Gastrocnemius medialis (tissue), 4 donors: ENCODE results near the gene NOVA1.

Source experiments
- CTCF ChIP-seq, 5 experiments: fragments of 450-650 bp in 3 of 5; fragments of 200-600 bp in 2 of 5; sonication (generic) in 2 of 5; IDR thresholded peaks in 4 of 5; conservative IDR thresholded peaks in 1 of 5; 1 replicate in 4 of 5; 2 replicates in 1 of 5; pipeline ENCODE4 v1.5.1; 2016 to 2019; ENCODE audit warnings: antibody characterized with exemption in 5 of 5, mild to moderate bottlenecking in 3 of 5, moderate library complexity in 3 of 5
- POLR2A ChIP-seq, 2 donors: fragments of 450-650 bp; IDR thresholded peaks; one replicate each; pipeline ENCODE4 v1.6.1; 2017; ENCODE audit warnings: antibody characterized with exemption in 2 of 2, mild to moderate bottlenecking in 2 of 2, moderate library complexity in 2 of 2

GRCh38 chr14:26606729-26607312 is 9.0 kb upstream of the NOVA1 start:
- TF ChIP-seq POLR2A (IDR thresholded peaks at IDR 0.05) (no peak), CTCF (IDR thresholded peaks at IDR 0.05 in 4 of 5, conservative IDR thresholded peaks at IDR 0.05 in 1 of 5) (no peak)
